ENCODE measurements around the gene IGFL3.
A peak's percentile ranks its signal among the peaks of the same experiment; 100 is the strongest.
"Not testable (repeated sequence)": the region's sequence is repeated elsewhere in the genome, so short reads cannot be mapped to it uniquely, and the experiment has no call there.

IGFL3 gene

GRCh38 chr19:46124638-46125115 lies at the start of gene IGFL3:
IGFL3 (minus strand) TSS chr19:46124688; CDS start chr19:46124649, 39 bp downstream.
- no peak for DNase-seq (ENCODE audit: low read depth in 3 of 3)

DNA sequence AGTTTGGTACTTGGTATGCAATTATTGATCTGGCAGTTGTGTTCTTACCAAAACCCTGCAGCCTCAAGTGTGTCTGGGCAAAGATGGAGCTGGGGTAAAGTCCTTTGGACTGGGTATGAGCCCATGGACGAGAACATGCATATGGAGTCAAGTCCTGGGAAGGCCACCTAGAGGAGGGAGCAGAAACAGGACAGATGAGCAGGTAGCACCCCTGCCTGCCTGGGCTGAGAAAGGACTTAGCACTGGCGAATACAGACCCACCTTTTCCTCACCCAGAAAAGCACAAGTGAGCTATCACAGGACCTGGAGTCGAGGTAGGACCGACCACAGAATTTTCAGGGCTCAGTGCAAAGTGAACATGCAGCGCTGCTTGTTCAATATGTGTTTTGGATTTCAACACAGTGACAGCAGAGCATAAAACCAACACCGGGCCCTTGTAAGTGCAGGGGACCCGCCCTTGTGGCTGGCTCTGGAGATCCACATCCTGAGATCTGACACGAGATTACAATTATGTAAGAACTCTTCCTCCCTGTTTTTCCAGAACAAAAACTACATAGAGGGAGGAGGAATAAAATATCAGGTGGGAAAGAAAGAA lies 49.5 kb upstream of the IGFL3 start:
- DNase-seq (ENCODE audit: low read depth in 3 of 3): no peak

- no peak for DNase-seq (ENCODE audit: low read depth in 3 of 3)
These were observed 38.2 kb upstream of the IGFL3 start for GRCh38 chr19:46162731-46163130.

GRCh38 chr19:46161642-46162257 lies 37.3 kb upstream of the IGFL3 start:
- not testable (repeated sequence) for DNase-seq (ENCODE audit: low read depth in 3 of 3)

DNA sequence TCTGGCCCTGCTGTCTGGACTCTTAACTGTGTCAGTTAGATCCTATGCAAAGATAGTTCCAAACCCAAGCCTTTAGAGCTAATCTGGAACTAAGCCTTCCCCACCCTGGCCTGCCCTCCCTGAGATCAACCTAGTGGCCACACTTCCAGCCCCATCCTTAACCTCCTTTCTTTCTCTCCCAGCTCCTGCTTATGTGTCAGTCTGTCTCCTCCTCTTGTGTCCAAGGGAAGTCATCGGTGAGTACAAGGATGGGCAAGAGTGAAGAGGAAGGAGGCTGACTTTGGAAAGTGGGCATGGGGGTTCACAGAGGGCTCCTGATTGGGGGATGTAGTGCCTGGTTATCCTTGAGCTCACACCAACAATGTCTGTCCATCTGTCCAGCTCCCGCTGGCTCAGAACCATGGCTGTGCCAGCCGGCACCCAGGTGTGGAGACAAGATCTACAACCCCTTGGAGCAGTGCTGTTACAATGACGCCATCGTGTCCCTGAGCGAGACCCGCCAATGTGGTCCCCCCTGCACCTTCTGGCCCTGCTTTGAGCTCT lies 35.8 kb upstream of the IGFL3 start:
- DNase-seq (ENCODE audit: low read depth in 3 of 3): no peak

- no peak for DNase-seq (ENCODE audit: low read depth in 3 of 3)
These were observed 35.1 kb upstream of the IGFL3 start for GRCh38 chr19:46159418-46160232.

DNA sequence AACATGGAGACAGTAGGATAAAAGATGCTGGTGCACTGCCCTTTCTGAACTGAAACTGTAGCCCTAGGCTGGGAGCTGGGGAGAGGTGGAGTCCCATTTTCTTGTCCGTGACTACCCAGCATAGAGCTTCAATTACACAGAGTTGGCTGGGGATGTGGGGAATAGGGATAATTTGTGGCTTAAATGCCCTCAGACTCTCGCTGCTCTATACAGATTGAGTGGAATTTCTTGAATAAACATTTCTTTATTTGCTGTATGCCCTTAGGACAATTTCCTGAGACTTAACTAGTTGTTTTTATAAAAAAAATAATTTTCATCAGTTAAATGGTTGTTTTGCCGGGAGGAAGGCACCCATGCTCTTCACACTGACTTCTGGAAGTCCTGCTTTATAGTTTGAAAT lies 30.7 kb upstream of the IGFL3 start:
- DNase-seq (ENCODE audit: low read depth in 3 of 3): no peak

- DNase-seq (ENCODE audit: low read depth in 3 of 3): no peak
These were observed 26.1 kb upstream of the IGFL3 start for GRCh38 chr19:46150606-46151005.

GRCh38 chr19:46147791-46148288 lies 23.4 kb upstream of the IGFL3 start, which contains the start of gene IGFL2:
IGFL2 (plus strand) TSS chr19:46148238; CDS start chr19:46148279, 41 bp downstream.
- DNase-seq (ENCODE audit: low read depth in 3 of 3): peak in 2 of 3 experiments; percentile 11 to 13

- no peak for DNase-seq (ENCODE audit: low read depth in 3 of 3)
These were observed 22.8 kb upstream of the IGFL3 start for GRCh38 chr19:46147166-46147740.

GRCh38 chr19:46144756-46145155 lies 20.3 kb upstream of the IGFL3 start:
- DNase-seq (ENCODE audit: low read depth in 3 of 3): no peak

DNA sequence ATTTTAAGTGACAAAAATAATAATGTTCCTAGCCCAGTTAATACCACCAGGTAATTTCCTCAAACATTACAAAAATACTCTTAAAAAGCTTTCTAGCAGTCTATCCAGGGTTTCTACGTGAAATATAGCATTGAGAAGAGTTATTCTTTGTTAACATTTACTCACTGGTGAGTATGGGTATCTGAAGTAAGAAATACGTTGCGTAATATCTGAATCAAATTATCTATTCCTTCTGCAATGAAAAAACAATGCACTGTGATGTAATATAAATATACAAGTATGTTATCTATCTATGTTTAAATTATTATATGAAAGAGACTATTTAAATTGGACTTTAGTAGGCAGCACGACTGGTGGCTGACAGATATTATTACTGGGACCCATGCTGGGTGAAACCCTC lies 17.8 kb upstream of the IGFL3 start:
- no peak for DNase-seq (ENCODE audit: low read depth in 3 of 3)

GRCh38 chr19:46141421-46141820 lies 16.9 kb upstream of the IGFL3 start:
- no peak for DNase-seq (ENCODE audit: low read depth in 3 of 3)

GRCh38 chr19:46137915-46138473 lies 13.5 kb upstream of the IGFL3 start:
- DNase-seq (ENCODE audit: low read depth in 3 of 3): no peak

- no peak for DNase-seq (ENCODE audit: low read depth in 3 of 3)
These were observed 10.0 kb upstream of the IGFL3 start for GRCh38 chr19:46134527-46134926.

- no peak for DNase-seq (ENCODE audit: low read depth in 3 of 3)
These were observed 9.3 kb upstream of the IGFL3 start for GRCh38 chr19:46133777-46134241.

- no peak for DNase-seq (ENCODE audit: low read depth in 3 of 3)
These were observed 8.7 kb upstream of the IGFL3 start for GRCh38 chr19:46133101-46133627.

DNA sequence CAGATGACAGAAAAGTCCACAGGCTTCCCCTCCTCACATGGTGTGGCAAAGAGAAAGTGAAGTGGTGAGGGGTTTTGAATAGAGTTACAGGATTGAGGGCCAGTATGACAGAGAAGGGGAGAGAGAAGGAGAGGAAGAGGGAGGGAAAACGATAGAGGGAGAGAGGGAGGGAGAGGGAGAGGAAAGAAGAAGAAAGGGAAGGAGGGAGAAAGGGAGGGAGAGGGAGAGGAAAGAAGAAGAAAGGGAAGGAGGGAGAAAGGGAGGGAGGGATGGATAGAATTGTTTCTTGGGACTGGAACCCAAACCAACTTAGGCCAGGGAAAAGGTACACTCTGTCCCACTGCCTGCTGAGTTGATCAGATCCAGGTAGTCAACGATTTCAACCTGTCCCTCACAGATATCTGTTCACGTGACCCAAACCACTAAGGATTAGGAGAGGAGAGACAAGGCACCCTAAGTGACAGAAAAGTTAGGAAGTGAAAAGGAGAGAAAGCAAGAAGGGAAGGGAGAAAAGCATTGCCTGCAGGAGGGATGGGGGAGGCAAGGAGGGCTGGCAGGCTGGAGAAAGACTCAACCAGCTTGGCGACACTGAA lies 8.1 kb upstream of the IGFL3 start:
- DNase-seq (ENCODE audit: low read depth in 3 of 3): no peak

GRCh38 chr19:46131485-46132143 lies 7.1 kb upstream of the IGFL3 start:
- DNase-seq (ENCODE audit: low read depth in 3 of 3): no peak

GRCh38 chr19:46126086-46126580 lies 1.6 kb upstream of the IGFL3 start:
- no peak for DNase-seq (ENCODE audit: low read depth in 3 of 3)

Measured in stimulated activated CD4-positive, alpha-beta T cell treated with anti-CD3 and anti-CD28 coated beads, TNF-alpha, amount 100 ng/mL, for 24 hours (primary cell).